H9 (cell line): ENCODE data around the gene KAT6B. TPM values are rescaled to one million over a fixed set of nuclear protein-coding genes. Genes with fewer than 3 reads are reported as not detected.

Experiments
- DNase-seq: peaks from one replicate; pipeline ENCODE4 v3.0.0-alpha.2; 2017
- H2AFZ ChIP-seq: one replicate; pipeline ENCODE4 v1.6.1; 2013; ENCODE audit warnings: mild to moderate bottlenecking, low read length, control low read depth, moderate library complexity
- H2AK5ac ChIP-seq: 2 replicates; pipeline ENCODE4 v1.6.1; 2013; ENCODE audit warnings: low read length, control low read depth, mixed read lengths; ENCODE audit not compliant: insufficient read length
- H2BK120ac ChIP-seq: one replicate; pipeline ENCODE4 v1.6.1; 2013; ENCODE audit warnings: low read depth, mild to moderate bottlenecking, low read length, control low read depth, inconsistent platforms; ENCODE audit not compliant: poor library complexity, severe bottlenecking
- H2BK12ac ChIP-seq: 2 replicates; pipeline ENCODE4 v1.6.1; 2013; ENCODE audit warnings: low read length, control low read depth, mixed read lengths, low read depth; ENCODE audit not compliant: insufficient read length
- H2BK15ac ChIP-seq: 2 replicates; pipeline ENCODE4 v1.6.1; 2013; ENCODE audit warnings: low read depth, low read length, control low read depth
- H2BK20ac ChIP-seq: one replicate; pipeline ENCODE4 v1.6.1; 2013; ENCODE audit warnings: low read depth, mild to moderate bottlenecking, low read length, control low read depth, inconsistent platforms; ENCODE audit not compliant: poor library complexity, severe bottlenecking
- H2BK5ac ChIP-seq: 2 replicates; pipeline ENCODE4 v1.6.1; 2013; ENCODE audit warnings: low read length, control low read depth, mixed read lengths; ENCODE audit not compliant: insufficient read length
- H3K14ac ChIP-seq: 2 replicates; pipeline ENCODE4 v1.6.1; 2013; ENCODE audit warnings: low read length, control low read depth; ENCODE audit not compliant: insufficient read depth
- H3K18ac ChIP-seq: 2 replicates; pipeline ENCODE4 v1.6.1; 2013; ENCODE audit warnings: low read depth, mild to moderate bottlenecking, mixed read lengths, low read length, control low read depth; ENCODE audit not compliant: insufficient read length
- H3K23ac ChIP-seq: 2 replicates; pipeline ENCODE4 v1.6.1; 2013; ENCODE audit warnings: low read length, control low read depth, mixed read lengths, low read depth; ENCODE audit not compliant: insufficient read length
- H3K23me2 ChIP-seq: 2 replicates; pipeline ENCODE4 v1.6.1; 2013; ENCODE audit warnings: low read depth, mild to moderate bottlenecking, mixed read lengths, low read length, control low read depth; ENCODE audit not compliant: insufficient read length, poor library complexity, severe bottlenecking
- H3K27ac ChIP-seq: 2 replicates; pipeline ENCODE4 v1.5.1; 2013; ENCODE audit warnings: low read length, control low read depth, mixed read lengths, low read depth; ENCODE audit not compliant: insufficient read length
- H3K27me3 ChIP-seq: 2 replicates; pipeline ENCODE4 v1.6.1; 2013; ENCODE audit warnings: low read length, control low read depth, inconsistent platforms; ENCODE audit not compliant: insufficient read depth
- H3K4ac ChIP-seq: 2 replicates; pipeline ENCODE4 v1.6.1; 2013; ENCODE audit warnings: low read depth, mild to moderate bottlenecking, control low read depth, inconsistent platforms, low read length, moderate library complexity
- H3K4me1 ChIP-seq: 2 replicates; pipeline ENCODE4 v1.6.1; 2013; ENCODE audit warnings: low read length, control low read depth, inconsistent platforms; ENCODE audit not compliant: insufficient read depth
- H3K4me2 ChIP-seq: 2 replicates; pipeline ENCODE4 v1.6.1; 2013; ENCODE audit warnings: low read length, control low read depth, mixed read lengths; ENCODE audit not compliant: insufficient read length, insufficient read depth
- H3K56ac ChIP-seq: 2 replicates; pipeline ENCODE4 v1.6.1; 2013; ENCODE audit warnings: low read depth, mild to moderate bottlenecking, mixed read lengths, low read length, control low read depth; ENCODE audit not compliant: insufficient read length
- H3K79me1 ChIP-seq: 2 replicates; pipeline ENCODE4 v1.6.1; 2013; ENCODE audit warnings: low read depth, mild to moderate bottlenecking, moderate library complexity, low read length, control low read depth, inconsistent platforms; ENCODE audit not compliant: insufficient read depth, poor library complexity, severe bottlenecking
- H3K79me2 ChIP-seq: 2 replicates; pipeline ENCODE4 v1.6.1; 2013; ENCODE audit warnings: low read length, control low read depth, inconsistent platforms; ENCODE audit not compliant: insufficient read depth
- H3K9ac ChIP-seq: 2 replicates; pipeline ENCODE4 v1.6.1; 2013; ENCODE audit warnings: low read length, control low read depth, mixed read lengths; ENCODE audit not compliant: insufficient read length; ENCODE audit errors: extremely low read depth
- H3K9me3 ChIP-seq: one replicate; pipeline ENCODE4 v1.6.1; 2013; ENCODE audit warnings: low read depth, low read length, inconsistent platforms; ENCODE audit not compliant: control insufficient read depth
- H3T11ph ChIP-seq: one replicate; pipeline ENCODE4 v1.6.1; 2013; ENCODE audit warnings: mild to moderate bottlenecking, low read length, control low read depth, inconsistent platforms
- H4K20me1 ChIP-seq: one replicate; pipeline ENCODE4 v1.6.1; 2013; ENCODE audit not compliant: control insufficient read depth, insufficient read length, insufficient read depth
- H4K5ac ChIP-seq: 2 replicates; pipeline ENCODE4 v1.6.1; 2013; ENCODE audit warnings: low read depth, mild to moderate bottlenecking, mixed read lengths, low read length, control low read depth; ENCODE audit not compliant: insufficient read length
- H4K8ac ChIP-seq: replicated peaks from 2 replicates; pipeline ENCODE4 v1.6.1; 2013; ENCODE audit warnings: low read length, control low read depth, mixed read lengths, low read depth; ENCODE audit not compliant: insufficient read length
- H4K91ac ChIP-seq: 2 replicates; pipeline ENCODE4 v1.6.1; 2013; ENCODE audit warnings: low read depth, mild to moderate bottlenecking, moderate library complexity, mixed read lengths, low read length, control low read depth; ENCODE audit not compliant: insufficient read length
- H3K27ac Mint-ChIP-seq, 3 experiments: 2 replicates in 2 of 3; 3 replicates in 1 of 3; pipeline ENCODE4 v1.8.0; 2020 to 2021; ENCODE audit warnings: mixed read lengths in 3 of 3, mild to moderate bottlenecking in 1 of 3, moderate library complexity in 1 of 3
- H3K27me3 Mint-ChIP-seq: 2 replicates; pipeline ENCODE4 v1.8.0; 2021; ENCODE audit warnings: low read depth, mild to moderate bottlenecking, moderate library complexity, mixed read lengths
- H3K36me3 Mint-ChIP-seq, 3 experiments: 2 replicates in 2 of 3; 3 replicates in 1 of 3; pipeline ENCODE4 v1.8.0; 2020 to 2021; ENCODE audit warnings: low read depth in 3 of 3, mixed read lengths in 3 of 3; ENCODE audit not compliant: insufficient read depth in 1 of 3
- H3K4me1 Mint-ChIP-seq, 2 experiments: 2 replicates each; pipeline ENCODE4 v1.8.0; 2020; ENCODE audit warnings: mixed read lengths in 2 of 2
- H3K4me3 Mint-ChIP-seq, 2 experiments: 2 replicates in 1 of 2; 3 replicates in 1 of 2; pipeline ENCODE4 v1.8.0; 2020 to 2021; ENCODE audit warnings: mild to moderate bottlenecking in 2 of 2, mixed read lengths in 2 of 2, moderate library complexity in 1 of 2
- H3K9me3 Mint-ChIP-seq, 2 experiments: 2 replicates in 1 of 2; 3 replicates in 1 of 2; pipeline ENCODE4 v1.8.0; 2020; ENCODE audit warnings: mild to moderate bottlenecking in 2 of 2, mixed read lengths in 2 of 2, moderate library complexity in 1 of 2
- CTCF ChIP-seq: fragments of 200-600 bp; sonication (generic); conservative IDR thresholded peaks from 3 replicates; pipeline ENCODE4 v1.8.0; 2021; ENCODE audit warnings: antibody characterized with exemption, mild to moderate bottlenecking
- WGBS: extraction: QIAGEN DNeasy Blood & Tissue Kit; methylation state at CpG from one replicate; pipeline ENCODE4 v1.1.7; 2013; ENCODE audit warnings: missing lambda C conversion rate, low lambda C conversion rate, mixed read lengths; ENCODE audit not compliant: insufficient read length; ENCODE audit errors: extremely low coverage; 5-methylcytosine and 5-hydroxymethylcytosine counted together
- total RNA-seq: library from RNA; stranded (reverse); gene quantifications from 2 replicates; pipeline ENCODE4 v1.2.1, GENCODE V29; 2021

Gene KAT6B
- total RNA-seq, 1 experiment from 2014 or later: 34.2 TPM

- H3K9me3 Mint-ChIP-seq: no peaks in the 10 kb centered on the region
- no peak overlapping the region for H2AK5ac ChIP-seq
- H4K20me1 ChIP-seq: no peaks in the 10 kb centered on the region
- H2BK20ac ChIP-seq: no peak overlapping the region
- peaks cover 15 to 18% of the 10 kb centered on the region in 2 experiments for H3K4me1 Mint-ChIP-seq
- no peaks in the 10 kb centered on the region for H3K27me3 ChIP-seq
- TF ChIP-seq CTCF: no peak
- H3K9ac ChIP-seq: no peak overlapping the region
- H2BK12ac ChIP-seq: no peak overlapping the region
- H3K56ac ChIP-seq: no peak overlapping the region
- H3K27me3 Mint-ChIP-seq: no peaks in the 10 kb centered on the region
- no peaks in the 10 kb centered on the region for H3K79me2 ChIP-seq
- H3K4ac ChIP-seq: no peak overlapping the region
- H2BK120ac ChIP-seq: no peak overlapping the region
- H4K8ac ChIP-seq: no peak overlapping the region
- H3K4me1 ChIP-seq: no peaks in the 10 kb centered on the region
- no peak overlapping the region for H3K14ac ChIP-seq
- H3K4me2 ChIP-seq: no peak overlapping the region
- no peak overlapping the region for H3K23ac ChIP-seq
- H3K27ac ChIP-seq: no peak overlapping the region
- H3K18ac ChIP-seq: no peak overlapping the region
- H2AFZ ChIP-seq: no peak overlapping the region
- H3K36me3 Mint-ChIP-seq: no peaks in the 10 kb centered on the region; a peak in 1 of 7 replicates
- no CpG with 5 or more reads among the region's 5 CpGs for WGBS
- no peak for DNase-seq
- H4K91ac ChIP-seq: no peak overlapping the region
- no peak overlapping the region for H2BK15ac ChIP-seq
- H3T11ph ChIP-seq: no peak overlapping the region
- no peaks in the 10 kb centered on the region for H3K23me2 ChIP-seq
- H3K9me3 ChIP-seq: no peaks in the 10 kb centered on the region
- H3K79me1 ChIP-seq: no peaks in the 10 kb centered on the region
- no peak overlapping the region for H3K4me3 Mint-ChIP-seq
- H3K27ac Mint-ChIP-seq: no peak overlapping the region
- no peak overlapping the region for H4K5ac ChIP-seq
- no peak overlapping the region for H2BK5ac ChIP-seq
Observed at GRCh38 chr10:74949034-74949832, 122.8 kb downstream of the KAT6B start.
